GM23248 (cell line): Measurements from ENCODE around the gene GNS. TPM values are rescaled to one million over a fixed set of nuclear protein-coding genes. Genes with fewer than 3 reads are reported as not detected.

Experiments
- DNase-seq: peaks from one replicate; pipeline ENCODE4 v3.0.0-alpha.2; 2015
- H2AFZ ChIP-seq: fragments of 200-600 bp; sonication (generic); 2 replicates; pipeline ENCODE4 v1.6.1; 2016; ENCODE audit warnings: antibody characterized with exemption
- H3F3A ChIP-seq: fragments of 200-600 bp; sonication (generic); 2 replicates; pipeline ENCODE4 v1.6.1; 2016; ENCODE audit warnings: mild to moderate bottlenecking, antibody characterized with exemption, mixed run types; ENCODE audit not compliant: insufficient read depth
- H3K27ac ChIP-seq: fragments of 200-600 bp; sonication (generic); 2 replicates; pipeline ENCODE4 v1.5.1; 2016; ENCODE audit warnings: mild to moderate bottlenecking
- H3K27me3 ChIP-seq: fragments of 200-600 bp; sonication (generic); replicated peaks from 2 replicates; pipeline ENCODE4 v1.6.1; 2016; ENCODE audit warnings: mild to moderate bottlenecking; ENCODE audit not compliant: insufficient read depth
- H3K36me3 ChIP-seq: fragments of 200-600 bp; sonication (generic); 2 replicates; pipeline ENCODE4 v1.6.1; 2016; ENCODE audit warnings: low read depth, mild to moderate bottlenecking
- H3K4me1 ChIP-seq: fragments of 200-600 bp; sonication (generic); 2 replicates; pipeline ENCODE4 v1.6.1; 2016; ENCODE audit warnings: mild to moderate bottlenecking; ENCODE audit not compliant: insufficient read depth
- H3K4me2 ChIP-seq: fragments of 200-600 bp; sonication (generic); one replicate; pipeline ENCODE4 v1.6.1; 2016; ENCODE audit warnings: mild to moderate bottlenecking; ENCODE audit not compliant: unreplicated experiment
- H3K4me3 ChIP-seq: fragments of 200-600 bp; sonication (generic); 2 replicates; pipeline ENCODE4 v1.5.1; 2016; ENCODE audit warnings: mild to moderate bottlenecking
- H3K79me2 ChIP-seq: fragments of 200-600 bp; sonication (generic); 2 replicates; pipeline ENCODE4 v1.6.1; 2016; ENCODE audit warnings: mild to moderate bottlenecking; ENCODE audit not compliant: insufficient read depth
- H3K9ac ChIP-seq: fragments of 200-600 bp; sonication (generic); 2 replicates; pipeline ENCODE4 v1.6.1; 2016; ENCODE audit warnings: mild to moderate bottlenecking
- H3K9me2 ChIP-seq: fragments of 200-600 bp; sonication (generic); 2 replicates; pipeline ENCODE4 v1.6.1; 2016; ENCODE audit warnings: mixed run types, mild to moderate bottlenecking, moderate library complexity; ENCODE audit not compliant: insufficient read depth
- H3K9me3 ChIP-seq: fragments of 200-600 bp; sonication (generic); one replicate; pipeline ENCODE4 v1.6.1; 2017; ENCODE audit warnings: low read depth
- H4K20me1 ChIP-seq: fragments of 200-600 bp; sonication (generic); 2 replicates; pipeline ENCODE4 v1.6.0; 2016; ENCODE audit not compliant: insufficient read depth
- EZH2 ChIP-seq: fragments of 200-600 bp; sonication (generic); IDR thresholded peaks from 2 replicates; pipeline ENCODE4 v1.6.1; 2018; ENCODE audit warnings: antibody characterized with exemption, mild to moderate bottlenecking; ENCODE audit not compliant: insufficient read depth, poor library complexity, severe bottlenecking
- EZH2phosphoT487 ChIP-seq: fragments of 200-600 bp; sonication (generic); IDR thresholded peaks from 2 replicates; pipeline ENCODE4 v1.6.1; 2018; ENCODE audit warnings: antibody characterized with exemption, moderate library complexity, mild to moderate bottlenecking, low read depth; ENCODE audit not compliant: insufficient read depth
- WGBS, 2 experiments: methylation state at CpG; one replicate each; pipeline ENCODE4 v1.1.6; 2015 to 2017; ENCODE audit warnings: low lambda C conversion rate in 2 of 2, low coverage in 1 of 2; ENCODE audit errors: missing lambda C conversion rate in 2 of 2; 5-methylcytosine and 5-hydroxymethylcytosine counted together
- in situ Hi-C: fragments of 300-500 bp; cut with MboI; formaldehyde crosslinking; loops from 2 replicates; pipeline ENCODE4 v1.15.0; 2020
- polyA plus RNA-seq: library from polyadenylated mRNA; unstranded; fragments of >200 nt; fragmentation: Nextera tagmentation; extraction: Ambion mirVana; gene quantifications from 2 replicates; pipeline ENCODE4 v1.2.1, GENCODE V29; 2016
- total RNA-seq: library from RNA; depleted of rRNA; stranded (reverse); fragments of >200 nt; shearing (Covaris generic); gene quantifications from 2 replicates; pipeline ENCODE4 v1.2.3, GENCODE V29; 2014

Gene GNS
- total and polyA plus RNA-seq, 2 experiments from 2014 or later, result 76.6 to 129 TPM

GRCh38 chr12:64736771-64737170, 22.4 kb downstream of the GNS start:
- H4K20me1 ChIP-seq, result no peaks in the 10 kb centered on the region
- H3K9ac ChIP-seq, result no peak overlapping the region
- in situ Hi-C loops, result no loop called here
- H3K36me3 ChIP-seq, result peaks cover 4% of the 10 kb centered on the region; the same call in 1 of the 2 replicates
- H3K9me3 ChIP-seq, result no peaks in the 10 kb centered on the region
- no peak overlapping the region for H3K4me2 ChIP-seq
- H3F3A ChIP-seq, result no peaks in the 10 kb centered on the region
- H2AFZ ChIP-seq, result no peak overlapping the region
- H3K9me2 ChIP-seq, result no peaks in the 10 kb centered on the region
- H3K27me3 ChIP-seq, result no peaks in the 10 kb centered on the region
- TF ChIP-seq EZH2phosphoT487, result no peak
- TF ChIP-seq EZH2, result no peak
- peaks cover 5% of the 10 kb centered on the region for H3K4me1 ChIP-seq
- no peak overlapping the region for H3K4me3 ChIP-seq
- no peak for DNase-seq
- no peaks in the 10 kb centered on the region for H3K79me2 ChIP-seq
- no peak overlapping the region for H3K27ac ChIP-seq
- 50 to 73% methylated on average over 1 of the region's 1 CpG for WGBS, 2 experiments

- peak; percentile 11 for DNase-seq
- H3K9me2 ChIP-seq, result no peaks in the 10 kb centered on the region
- H3K4me2 ChIP-seq, result no peak overlapping the region
- no peak overlapping the region for H3K4me3 ChIP-seq
- H3K79me2 ChIP-seq, result no peaks in the 10 kb centered on the region
- H3K27me3 ChIP-seq, result no peaks in the 10 kb centered on the region
- no peaks in the 10 kb centered on the region for H3F3A ChIP-seq
- TF ChIP-seq EZH2phosphoT487, result no peak
- no peak overlapping the region for H2AFZ ChIP-seq
- no peaks in the 10 kb centered on the region for H4K20me1 ChIP-seq
- in situ Hi-C loops, result no loop called here
- H3K27ac ChIP-seq, result no peak overlapping the region
- peaks cover 5% of the 10 kb centered on the region for H3K4me1 ChIP-seq
- H3K9me3 ChIP-seq, result no peaks in the 10 kb centered on the region
- peaks cover 4% of the 10 kb centered on the region; the same call in 1 of the 2 replicates for H3K36me3 ChIP-seq
- no peak overlapping the region for H3K9ac ChIP-seq
Measured at GRCh38 chr12:64735442-64735841, 23.8 kb downstream of the GNS start.

DNA sequence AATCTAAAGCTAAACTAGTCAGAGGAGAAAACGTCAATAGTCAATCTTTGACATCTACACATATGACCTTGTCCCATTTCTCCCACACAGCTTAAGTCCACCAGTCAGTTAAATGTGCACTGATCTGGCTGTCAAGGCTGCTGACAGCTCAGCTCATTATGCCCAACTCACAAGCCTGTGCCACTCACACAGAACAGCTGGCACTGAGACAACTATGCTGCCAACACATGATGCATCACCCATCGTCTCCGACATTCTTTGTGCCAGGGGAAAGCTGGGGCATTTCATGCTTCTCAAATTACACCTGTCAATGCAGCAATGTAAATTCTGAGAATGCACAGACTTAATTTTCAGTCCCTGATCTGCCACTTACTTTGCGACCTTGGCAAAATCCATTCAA, 25.3 kb downstream of the GNS start:
- H3K27ac ChIP-seq, result no peak overlapping the region
- in situ Hi-C loops, result no loop called here

GRCh38 chr12:64731683-64732082, 27.5 kb downstream of the GNS start:
- in situ Hi-C loops, result no loop called here
- Histone ChIP-seq H3K4me3 (no peak overlapping the region), H2AFZ (no peak overlapping the region), H3K9me2 (no peaks in the 10 kb centered on the region), H3K4me2 (no peak overlapping the region), H3K79me2 (no peaks in the 10 kb centered on the region), H3K27ac (no peak overlapping the region), H3K9me3 (no peaks in the 10 kb centered on the region), H3F3A (no peaks in the 10 kb centered on the region), H3K4me1 (peaks cover 5% of the 10 kb centered on the region), H3K9ac (no peak overlapping the region), H3K36me3 (no peaks in the 10 kb centered on the region), H4K20me1 (no peaks in the 10 kb centered on the region), H3K27me3 (no peaks in the 10 kb centered on the region)
- TF ChIP-seq EZH2phosphoT487 (no peak), EZH2 (no peak)
- WGBS, 2 experiments, result 98% methylated on average over 4 of the region's 4 CpGs
- no peak for DNase-seq

More for the DNA sequence above, 25.3 kb downstream of the GNS start:
- peaks cover under 1% of the 10 kb centered on the region; the same call in 1 of the 2 replicates for H3K36me3 ChIP-seq
- TF ChIP-seq EZH2, result no peak
- no peaks in the 10 kb centered on the region for H3K79me2 ChIP-seq
- no peak overlapping the region for H3K4me2 ChIP-seq
- H3K27me3 ChIP-seq, result no peaks in the 10 kb centered on the region
- peak; percentile 28 for DNase-seq
- H3K4me1 ChIP-seq, result peaks cover 5% of the 10 kb centered on the region
- no peaks in the 10 kb centered on the region for H3K9me3 ChIP-seq
- no peak overlapping the region for H3K9ac ChIP-seq
- no peaks in the 10 kb centered on the region for H3K9me2 ChIP-seq
- H4K20me1 ChIP-seq, result no peaks in the 10 kb centered on the region
- 55 to 57% methylated on average over 4 of the region's 4 CpGs for WGBS, 2 experiments
- H2AFZ ChIP-seq, result no peak overlapping the region
- no peak overlapping the region for H3K4me3 ChIP-seq
- H3F3A ChIP-seq, result no peaks in the 10 kb centered on the region

DNA sequence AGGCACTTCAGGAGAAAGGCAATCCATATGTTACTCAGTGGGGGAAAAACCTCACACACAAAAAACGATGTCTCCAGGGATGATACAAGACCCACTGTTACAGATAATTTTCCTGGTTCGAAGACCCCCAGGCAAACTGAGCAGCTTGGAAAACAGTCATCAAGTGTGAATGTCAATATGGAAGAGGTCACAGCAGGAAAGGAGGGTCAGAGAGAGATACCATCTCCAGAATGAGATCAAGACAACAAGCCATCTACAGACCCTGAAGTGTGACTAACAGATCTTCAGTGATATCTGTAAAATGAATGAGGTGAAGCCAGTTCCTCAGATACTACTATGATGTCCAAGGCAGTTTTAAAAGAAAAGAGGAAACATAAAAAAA, 28.6 kb downstream of the GNS start:
- TF ChIP-seq EZH2, result no peak
- TF ChIP-seq EZH2phosphoT487, result no peak
- Histone ChIP-seq H2AFZ (no peak overlapping the region), H3K79me2 (no peaks in the 10 kb centered on the region), H4K20me1 (no peaks in the 10 kb centered on the region), H3K9ac (no peak overlapping the region), H3K27ac (no peak overlapping the region), H3K4me2 (no peak overlapping the region), H3K4me1 (peaks cover 5% of the 10 kb centered on the region), H3K27me3 (no peaks in the 10 kb centered on the region), H3F3A (no peaks in the 10 kb centered on the region), H3K36me3 (no peaks in the 10 kb centered on the region), H3K9me2 (no peaks in the 10 kb centered on the region), H3K9me3 (no peaks in the 10 kb centered on the region), H3K4me3 (no peak overlapping the region)
- in situ Hi-C loops, result no loop called here
- DNase-seq, result no peak
- 95 to 97% methylated on average over 2 of the region's 2 CpGs for WGBS, 2 experiments
